Testis (tissue), 2 donors: Measurements from ENCODE around the gene DDX51.

Experiments
- POLR2A ChIP-seq: fragments of 450-650 bp; IDR thresholded peaks from one replicate; pipeline ENCODE4 v1.6.1; 2017; ENCODE audit warnings: antibody characterized with exemption, mild to moderate bottlenecking, moderate library complexity
- TF ChIP-seq, protein P1 (sequence below), 3 experiments: fragments of 450-650 bp in 2 of 3; fragments of 200-600 bp in 1 of 3; sonication (generic) in 1 of 3; IDR thresholded peaks; one replicate each; pipeline ENCODE4 v1.5.1; 2016 to 2019; ENCODE audit warnings: antibody characterized with exemption in 3 of 3, mild to moderate bottlenecking in 2 of 3, moderate library complexity in 1 of 3

DNA sequence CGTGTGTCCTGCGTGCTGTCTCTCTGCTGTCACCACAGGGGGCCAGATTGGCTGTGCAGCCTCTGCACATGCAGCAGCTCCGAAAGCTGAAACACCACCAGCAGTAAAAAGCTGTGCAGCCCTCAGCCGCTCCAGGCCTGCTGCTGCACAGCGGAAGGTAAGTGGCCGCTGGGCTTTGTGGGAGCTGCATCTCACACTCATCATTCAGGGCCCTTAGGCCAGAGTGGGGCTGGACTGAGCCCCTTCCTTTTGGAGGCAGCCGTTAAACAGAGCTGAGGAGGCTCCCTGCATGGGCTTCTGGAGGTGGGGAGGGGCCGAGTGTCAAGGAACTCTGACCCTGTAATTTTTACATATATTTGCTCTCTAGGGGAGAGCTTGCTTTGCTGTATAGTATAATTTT, 17.1 kb downstream of the DDX51 start:
- TF ChIP-seq, protein P1, sequence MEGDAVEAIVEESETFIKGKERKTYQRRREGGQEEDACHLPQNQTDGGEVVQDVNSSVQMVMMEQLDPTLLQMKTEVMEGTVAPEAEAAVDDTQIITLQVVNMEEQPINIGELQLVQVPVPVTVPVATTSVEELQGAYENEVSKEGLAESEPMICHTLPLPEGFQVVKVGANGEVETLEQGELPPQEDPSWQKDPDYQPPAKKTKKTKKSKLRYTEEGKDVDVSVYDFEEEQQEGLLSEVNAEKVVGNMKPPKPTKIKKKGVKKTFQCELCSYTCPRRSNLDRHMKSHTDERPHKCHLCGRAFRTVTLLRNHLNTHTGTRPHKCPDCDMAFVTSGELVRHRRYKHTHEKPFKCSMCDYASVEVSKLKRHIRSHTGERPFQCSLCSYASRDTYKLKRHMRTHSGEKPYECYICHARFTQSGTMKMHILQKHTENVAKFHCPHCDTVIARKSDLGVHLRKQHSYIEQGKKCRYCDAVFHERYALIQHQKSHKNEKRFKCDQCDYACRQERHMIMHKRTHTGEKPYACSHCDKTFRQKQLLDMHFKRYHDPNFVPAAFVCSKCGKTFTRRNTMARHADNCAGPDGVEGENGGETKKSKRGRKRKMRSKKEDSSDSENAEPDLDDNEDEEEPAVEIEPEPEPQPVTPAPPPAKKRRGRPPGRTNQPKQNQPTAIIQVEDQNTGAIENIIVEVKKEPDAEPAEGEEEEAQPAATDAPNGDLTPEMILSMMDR (IDR thresholded peaks at IDR 0.05): no peak
- TF ChIP-seq POLR2A: no peak
